ENCODE data around the gene ZNF619. TPM values are rescaled to one million over a fixed set of nuclear protein-coding genes. Genes with fewer than 3 reads are reported as not detected.
"Not testable (repeated sequence)": the region's sequence is repeated elsewhere in the genome, so short reads cannot be mapped to it uniquely, and the experiment has no call there.

The ZNF619 gene
- total RNA-seq (2014; rRNA removed; shearing (Covaris generic)): 5.4 and 7.8 TPM in 2 replicates

DNA sequence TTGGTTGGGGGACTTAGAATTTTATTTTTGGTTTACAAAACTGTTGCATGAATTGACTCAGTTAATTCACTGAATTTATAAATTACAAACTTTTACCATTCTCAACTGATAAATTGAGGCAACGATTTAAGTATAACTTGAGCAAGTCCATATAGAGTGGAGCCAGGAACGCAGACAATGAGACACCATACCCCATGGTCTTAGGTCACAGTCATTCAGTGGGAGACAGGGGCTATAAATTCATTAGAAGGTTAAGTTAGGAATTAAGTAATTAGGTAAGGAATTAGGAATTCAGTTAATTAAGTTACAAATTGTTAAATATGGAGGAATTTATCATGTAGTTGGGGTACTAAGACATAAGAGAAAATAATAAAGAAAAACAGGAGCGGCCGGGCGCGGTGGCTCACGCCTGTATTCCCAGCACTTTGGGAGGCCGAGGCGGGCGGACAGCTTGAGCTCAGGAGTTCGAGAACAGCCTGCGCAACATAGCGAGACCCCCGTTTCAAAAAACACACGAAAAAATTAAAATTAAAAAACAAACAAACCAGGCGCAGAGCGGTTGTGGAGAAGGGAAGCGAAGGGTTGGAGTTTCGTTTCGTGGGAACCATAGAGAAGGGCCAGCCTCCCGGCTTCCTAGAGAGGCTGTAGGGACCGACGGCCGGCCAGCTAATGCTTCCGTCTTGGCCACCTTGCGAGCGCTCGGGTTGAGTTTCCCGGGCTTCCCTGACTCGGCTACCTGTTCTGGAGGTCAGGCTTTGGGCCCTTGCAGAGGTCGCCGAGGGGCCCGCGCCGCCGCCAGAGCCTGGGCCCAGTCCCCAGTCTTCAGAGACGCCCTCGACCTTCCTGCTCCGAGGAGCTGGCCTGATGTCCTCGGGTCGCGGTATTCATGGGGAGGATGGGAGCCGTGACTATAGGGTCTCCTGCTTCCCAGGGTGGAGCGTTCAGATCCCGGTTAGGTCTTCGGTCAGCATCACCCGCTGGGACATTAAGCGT, at the start of gene ZNF619:
Gene ZNF619, plus strand, starts transcription at position 645 of the 993 bp plus-strand sequence. CDS start 858 bp downstream, outside the sequence.
- in situ Hi-C loops (cut with HindIII; ENCODE audit: low sequenced_read_pairs): no loop called here
- peak; percentile 83 for DNase-seq (ENCODE audit: low spot score)

- in situ Hi-C loops (cut with HindIII; ENCODE audit: low sequenced_read_pairs): no loop called here
- no peak for DNase-seq (ENCODE audit: low spot score)
Measured at GRCh38 chr3:40432793-40433192, 44.1 kb upstream of the ZNF619 start.

- DNase-seq (ENCODE audit: low spot score): no peak
- in situ Hi-C loops (cut with HindIII; ENCODE audit: low sequenced_read_pairs): no loop called here
Measured at GRCh38 chr3:40437889-40438288, 39.0 kb upstream of the ZNF619 start.

DNA sequence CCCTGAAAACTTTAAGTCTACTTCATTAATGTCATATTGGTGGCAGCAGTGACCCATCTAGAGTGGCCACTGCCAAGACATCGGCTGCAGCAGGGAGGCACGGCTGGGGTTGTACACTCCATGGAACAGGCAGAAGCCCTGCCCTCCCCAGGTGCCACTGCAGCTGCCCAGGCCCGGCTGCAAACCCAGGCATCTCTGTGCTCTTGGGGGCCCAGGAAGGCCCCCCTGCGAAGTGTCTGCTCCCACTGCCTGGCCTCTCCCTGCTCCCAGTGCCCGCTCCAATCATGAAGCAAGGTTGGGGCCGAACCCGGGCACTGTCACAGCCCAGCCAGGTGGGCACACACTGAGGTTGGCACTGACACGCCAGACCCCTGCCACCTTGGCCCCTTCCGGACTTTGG, 31.9 kb upstream of the ZNF619 start:
- in situ Hi-C loops (cut with HindIII; ENCODE audit: low sequenced_read_pairs): no loop called here
- no peak for DNase-seq (ENCODE audit: low spot score)

- in situ Hi-C loops (cut with HindIII; ENCODE audit: low sequenced_read_pairs): no loop called here
- DNase-seq (ENCODE audit: low spot score): no peak
Measured at GRCh38 chr3:40445880-40446279, 31.0 kb upstream of the ZNF619 start.

DNA sequence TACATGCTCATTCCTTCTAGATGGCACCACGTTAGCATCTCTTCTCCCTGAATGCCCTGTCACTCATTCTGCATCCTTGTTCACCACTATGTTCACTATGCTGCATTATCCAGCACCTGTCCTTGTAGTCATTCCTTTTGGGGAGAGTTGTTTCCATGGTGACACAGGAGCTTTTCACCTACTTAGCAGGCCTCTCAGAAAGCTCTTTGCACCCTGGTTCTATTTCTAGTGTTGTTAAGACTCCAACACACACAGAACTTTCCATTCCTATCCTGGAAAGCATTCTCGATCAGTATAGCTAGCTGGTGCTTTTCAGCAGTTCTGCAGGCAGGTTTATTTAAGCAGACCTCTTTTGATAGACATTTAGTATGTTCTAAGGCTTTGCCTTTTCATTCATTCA, 26.5 kb upstream of the ZNF619 start:
- DNase-seq (ENCODE audit: low spot score): no peak
- in situ Hi-C loops (cut with HindIII; ENCODE audit: low sequenced_read_pairs): no loop called here

- no peak for DNase-seq (ENCODE audit: low spot score)
- in situ Hi-C loops (cut with HindIII; ENCODE audit: low sequenced_read_pairs): no loop called here
Measured at GRCh38 chr3:40451551-40451950, 25.4 kb upstream of the ZNF619 start.

GRCh38 chr3:40452057-40452456, 24.9 kb upstream of the ZNF619 start:
- in situ Hi-C loops (cut with HindIII; ENCODE audit: low sequenced_read_pairs): no loop called here
- DNase-seq (ENCODE audit: low spot score): no peak

DNA sequence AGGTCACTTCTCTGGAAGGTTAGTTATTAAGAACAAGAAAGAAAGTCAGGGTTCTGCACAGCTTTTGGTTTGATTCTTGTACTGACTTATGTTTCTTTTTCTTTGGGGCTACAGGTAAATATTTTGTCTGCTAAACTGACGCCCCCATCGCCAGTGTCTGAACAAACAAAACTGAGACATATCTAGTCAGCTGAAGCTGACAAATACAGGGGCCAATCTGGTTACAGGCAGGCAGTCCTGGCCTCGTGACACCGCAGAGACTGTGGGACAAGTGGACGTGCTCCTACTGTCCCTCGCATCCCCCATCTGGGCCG, 24.4 kb upstream of the ZNF619 start:
- in situ Hi-C loops (cut with HindIII; ENCODE audit: low sequenced_read_pairs): no loop called here
- DNase-seq (ENCODE audit: low spot score): no peak

- in situ Hi-C loops (cut with HindIII; ENCODE audit: low sequenced_read_pairs): no loop called here
- DNase-seq (ENCODE audit: low spot score): peak; percentile 100
Measured at GRCh38 chr3:40452876-40453730, 23.8 kb upstream of the ZNF619 start.

DNA sequence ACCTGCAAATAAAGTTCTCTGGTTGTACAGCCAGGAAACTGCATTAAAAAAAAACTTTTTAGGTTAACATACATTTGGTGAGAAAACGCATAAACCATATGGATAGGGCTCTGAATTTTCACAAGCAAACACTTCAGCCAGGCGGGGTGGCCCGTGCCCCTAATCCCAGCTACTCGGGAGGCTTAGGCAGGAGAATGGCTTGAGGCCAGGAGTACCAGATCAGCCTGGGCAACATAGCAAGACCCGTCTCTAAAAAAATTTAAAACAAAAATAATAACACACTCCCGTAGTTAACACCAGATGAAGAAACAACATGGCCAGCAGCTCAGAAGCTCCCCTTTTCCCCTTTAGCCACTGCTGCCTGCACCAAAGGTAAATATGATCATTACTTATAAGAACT, 23.0 kb upstream of the ZNF619 start:
- DNase-seq (ENCODE audit: low spot score): no peak
- in situ Hi-C loops (cut with HindIII; ENCODE audit: low sequenced_read_pairs): no loop called here

DNA sequence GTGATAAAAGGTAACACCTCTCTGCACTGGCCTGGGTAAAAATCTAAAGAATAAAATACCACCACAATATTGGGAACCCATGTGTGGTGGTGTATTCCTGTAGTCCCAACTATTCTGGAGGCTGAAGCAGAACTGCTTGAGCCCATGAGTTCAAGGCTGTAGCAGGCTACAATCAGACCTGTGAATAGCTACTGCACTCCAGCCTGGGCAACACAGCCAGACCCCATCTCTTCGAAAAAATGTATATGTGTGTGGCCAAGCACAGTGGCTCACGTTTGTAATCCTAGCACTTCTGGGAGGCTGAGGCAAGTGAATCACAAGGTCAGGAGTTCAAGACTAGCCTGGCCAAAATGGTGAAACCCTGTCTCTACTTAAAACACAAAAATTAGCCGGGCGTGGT, 21.6 kb upstream of the ZNF619 start:
- DNase-seq (ENCODE audit: low spot score): no peak
- in situ Hi-C loops (cut with HindIII; ENCODE audit: low sequenced_read_pairs): no loop called here

GRCh38 chr3:40456279-40456939, 20.5 kb upstream of the ZNF619 start:
- in situ Hi-C loops (cut with HindIII; ENCODE audit: low sequenced_read_pairs): no loop called here
- no peak for DNase-seq (ENCODE audit: low spot score)

DNA sequence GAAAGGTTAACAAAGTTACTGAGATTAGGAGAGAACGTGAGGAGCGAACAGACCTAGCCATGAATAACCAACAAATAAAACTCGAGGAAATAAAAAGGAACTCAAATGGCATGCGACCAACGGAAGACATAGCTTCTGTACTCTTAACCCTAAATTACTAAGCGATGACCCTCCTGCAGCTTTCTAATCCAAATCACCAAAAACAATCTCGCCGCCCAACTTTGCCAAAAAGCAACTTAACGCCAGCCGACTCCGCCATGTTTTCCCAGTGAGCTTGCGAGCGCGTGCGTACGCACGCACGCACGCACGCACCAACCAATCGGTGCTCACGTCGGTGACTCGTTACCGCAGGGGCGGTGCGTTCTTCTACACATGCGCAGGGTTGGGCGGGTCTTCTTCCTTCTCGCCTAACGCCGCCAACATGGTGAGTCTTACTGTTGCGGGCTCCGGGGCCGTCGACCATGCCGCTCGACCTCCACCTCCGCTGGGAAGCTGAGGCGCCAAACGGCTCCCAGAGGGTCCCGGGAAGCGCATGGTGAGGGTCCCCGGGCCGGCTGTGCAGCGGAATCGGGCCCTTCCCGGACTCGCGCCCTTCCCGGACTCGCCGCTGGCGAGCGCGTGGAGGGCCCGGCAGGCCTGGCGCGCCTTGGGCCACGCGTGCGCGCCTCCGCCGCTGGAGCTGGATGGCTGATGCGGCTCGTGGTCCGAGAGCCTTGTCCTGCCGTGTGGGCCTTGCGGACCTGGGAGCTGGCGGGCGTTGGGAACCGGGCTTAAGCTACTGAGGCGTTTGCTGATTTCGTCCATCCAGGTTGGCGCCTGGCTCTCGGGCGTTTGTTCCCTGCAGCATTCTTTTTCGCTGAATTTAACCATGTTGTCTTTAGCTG, 19.7 kb upstream of the ZNF619 start, which contains the start of gene RPL14:
Gene RPL14, plus strand, starts transcription at position 400 of the 884 bp plus-strand sequence. Its CDS starts 133 bp downstream, at position 533.
- in situ Hi-C loops (cut with HindIII; ENCODE audit: low sequenced_read_pairs): no loop called here
- peak; percentile 97 for DNase-seq (ENCODE audit: low spot score)

- in situ Hi-C loops (cut with HindIII; ENCODE audit: low sequenced_read_pairs): no loop called here
- DNase-seq (ENCODE audit: low spot score): no peak
Measured at GRCh38 chr3:40458473-40458872, 18.4 kb upstream of the ZNF619 start.

- in situ Hi-C loops (cut with HindIII; ENCODE audit: low sequenced_read_pairs); DNase-seq (ENCODE audit: low spot score): not testable (repeated sequence)
Measured at GRCh38 chr3:40460481-40460880, 16.4 kb upstream of the ZNF619 start.

- in situ Hi-C loops (cut with HindIII; ENCODE audit: low sequenced_read_pairs): no loop called here
- DNase-seq (ENCODE audit: low spot score): no peak
Measured at GRCh38 chr3:40461161-40461560, 15.8 kb upstream of the ZNF619 start.

- DNase-seq (ENCODE audit: low spot score); in situ Hi-C loops (cut with HindIII; ENCODE audit: low sequenced_read_pairs): not testable (repeated sequence)
Measured at GRCh38 chr3:40462838-40463237, 14.1 kb upstream of the ZNF619 start.

All from G401 (cell line).